NCI-H1694 treated with DMSO at 0.1 percent for 48 hours (cell line): Measurements from ENCODE around the gene TMC3.

Experiments
- DNase-seq: peaks from one replicate; lab custom pipeline; 2025; lab: John Stamatoyannopoulos, UW

Gene TMC3

DNA sequence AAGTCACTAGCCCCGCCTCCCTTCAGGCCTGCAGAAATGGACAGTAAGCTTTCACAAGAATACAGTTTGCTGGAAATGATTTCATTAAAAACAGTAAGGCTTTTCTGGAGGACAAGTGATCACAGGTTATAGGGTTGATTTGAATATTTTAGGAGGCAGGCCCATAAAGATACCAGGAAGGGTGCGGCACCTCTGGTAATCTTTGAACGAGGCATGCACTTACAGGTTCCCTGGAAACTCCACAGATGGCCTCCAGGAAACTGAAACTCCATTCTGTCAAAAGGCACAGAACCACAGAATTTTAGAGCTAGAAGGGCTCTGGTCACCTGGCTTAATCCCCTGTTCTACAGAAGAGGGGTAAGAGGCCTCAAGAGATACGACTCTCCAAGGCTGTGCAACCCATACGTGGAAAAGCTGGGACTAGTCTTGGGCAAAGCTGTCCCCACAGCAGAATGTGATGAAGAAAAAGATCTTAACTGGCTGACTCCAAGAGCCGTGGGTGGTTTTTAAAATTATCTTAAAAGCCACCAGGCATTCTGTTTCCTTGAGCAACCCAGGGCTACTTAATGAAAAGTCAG, 51.2 kb downstream of the TMC3 start:
- no peak for DNase-seq

DNA sequence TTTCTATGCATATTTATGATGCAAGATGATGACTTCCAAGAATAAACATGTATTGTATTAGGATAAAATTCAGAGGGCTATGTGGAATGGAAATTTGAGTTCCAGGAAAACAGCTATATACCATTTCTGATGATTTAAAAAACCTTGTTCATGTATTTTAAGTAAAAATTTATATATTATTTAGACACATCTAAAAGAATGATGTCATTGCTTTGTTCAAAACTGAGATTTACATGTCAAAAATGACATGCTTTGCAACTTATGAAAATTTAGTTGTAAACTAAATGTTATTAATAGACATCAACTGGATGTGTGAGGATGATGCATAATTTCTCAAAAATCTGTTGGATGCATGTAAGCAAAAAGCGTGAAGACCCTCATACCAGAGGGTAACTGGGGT, 52.3 kb downstream of the TMC3 start:
- no peak for DNase-seq

DNA sequence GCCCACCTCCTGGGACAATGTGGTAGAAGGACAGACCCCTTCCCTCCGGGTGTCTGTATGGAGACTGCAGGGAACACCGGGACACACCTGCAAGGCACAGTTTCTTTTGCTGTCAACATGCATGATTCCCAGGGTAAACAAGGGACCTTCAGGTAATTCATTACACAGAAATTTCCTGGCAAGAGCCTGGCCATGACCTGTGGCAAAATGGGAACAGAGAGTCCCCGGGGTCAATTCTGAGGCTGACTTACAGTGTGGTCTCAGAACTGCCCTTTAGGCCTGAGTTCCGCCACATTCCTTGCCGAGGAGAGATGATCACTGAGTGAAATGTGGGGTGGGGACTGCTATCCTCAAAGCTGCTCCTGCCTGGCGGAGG, 56.4 kb downstream of the TMC3 start:
- DNase-seq = no peak

DNA sequence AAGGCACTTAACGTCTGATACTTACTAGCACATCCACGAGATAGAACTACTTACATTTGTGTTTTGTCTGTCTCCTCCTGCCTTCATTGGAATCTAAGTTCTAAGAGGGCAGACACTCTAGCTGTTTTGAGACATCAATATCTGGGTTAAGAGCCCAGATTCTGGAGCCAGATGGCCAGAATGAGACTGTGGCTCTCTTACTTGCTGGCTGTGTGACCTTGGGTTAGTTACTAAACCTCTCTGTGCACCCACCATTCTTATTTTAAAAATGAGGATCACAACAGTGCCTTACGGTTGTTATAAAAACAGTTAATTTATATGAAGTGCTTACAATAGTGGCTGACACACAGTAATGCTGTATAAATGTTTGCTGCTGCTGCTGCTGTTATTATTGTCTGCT, 57.7 kb downstream of the TMC3 start:
- DNase-seq = no peak

DNA sequence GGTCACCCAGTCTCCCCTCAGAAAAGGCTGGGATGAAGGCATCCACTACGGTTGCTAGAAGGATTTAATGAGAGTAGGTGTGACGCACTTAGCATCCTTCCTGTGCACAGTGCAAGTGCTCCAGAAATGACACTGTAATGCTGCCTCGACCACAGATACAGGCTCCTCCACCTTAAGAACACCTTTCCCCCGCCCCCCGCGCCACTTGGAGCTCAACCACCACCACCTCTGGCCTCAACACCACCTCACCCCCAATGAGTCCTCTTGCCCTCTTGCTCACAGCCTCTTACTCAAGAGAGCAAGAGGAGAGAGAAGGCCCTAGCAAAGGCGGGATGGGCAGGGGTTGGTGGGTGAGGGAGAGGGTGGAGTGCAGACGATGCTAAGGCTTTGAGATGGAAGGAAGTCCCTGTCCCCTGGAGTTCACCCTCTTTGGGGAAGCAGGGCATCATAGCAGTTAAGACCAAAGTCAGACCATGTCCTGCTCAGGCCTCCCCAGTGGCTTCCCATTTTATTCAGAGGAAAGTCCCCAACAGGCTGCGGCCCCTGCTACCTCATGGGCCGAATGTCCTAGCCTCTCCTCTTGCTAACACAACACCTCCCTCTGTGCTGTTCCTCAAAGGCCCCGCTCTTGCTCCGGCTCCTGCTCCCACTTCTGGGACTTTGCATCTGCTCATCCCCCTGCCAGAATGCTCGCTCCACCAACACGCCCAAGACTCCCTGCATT, 58.4 kb downstream of the TMC3 start:
- DNase-seq = no peak

DNA sequence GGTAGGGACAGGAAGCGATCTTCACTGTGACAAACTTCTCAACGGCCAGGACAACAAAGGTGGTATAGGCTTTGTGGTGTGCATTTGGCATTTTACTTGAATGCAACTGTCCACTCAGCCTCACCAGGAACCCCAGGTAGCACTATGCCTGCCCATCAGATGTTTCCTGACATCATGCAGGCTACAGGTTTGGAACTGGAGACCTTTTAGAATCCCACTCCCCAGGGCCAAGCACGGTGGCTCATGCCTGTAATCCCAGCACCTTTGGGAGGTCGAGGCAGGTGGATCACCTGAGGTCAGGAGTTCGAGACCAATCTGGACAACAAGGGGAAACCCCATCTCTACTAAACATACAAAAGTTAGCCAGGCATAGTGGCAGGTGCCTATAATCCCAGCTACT, 59.6 kb downstream of the TMC3 start:
- no peak for DNase-seq

DNA sequence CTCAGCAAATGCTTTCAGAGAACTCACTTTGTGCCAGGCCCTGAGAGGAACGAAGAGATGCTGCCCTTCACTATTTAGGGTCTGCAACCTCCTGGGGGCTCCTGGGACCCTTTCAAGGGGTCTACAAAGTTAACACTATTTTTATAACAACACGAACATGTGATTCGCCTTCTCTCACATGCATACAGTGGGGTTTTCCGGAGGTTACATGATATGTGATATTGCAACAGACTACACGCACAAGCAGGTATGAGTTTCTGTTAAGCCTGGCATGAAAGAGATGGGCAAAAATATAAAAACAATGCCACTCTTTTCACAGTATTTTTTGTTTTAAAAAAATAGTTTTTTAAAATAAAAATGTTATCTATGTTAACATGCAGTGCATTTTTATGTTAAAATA, 60.3 kb downstream of the TMC3 start:
- DNase-seq = no peak

DNA sequence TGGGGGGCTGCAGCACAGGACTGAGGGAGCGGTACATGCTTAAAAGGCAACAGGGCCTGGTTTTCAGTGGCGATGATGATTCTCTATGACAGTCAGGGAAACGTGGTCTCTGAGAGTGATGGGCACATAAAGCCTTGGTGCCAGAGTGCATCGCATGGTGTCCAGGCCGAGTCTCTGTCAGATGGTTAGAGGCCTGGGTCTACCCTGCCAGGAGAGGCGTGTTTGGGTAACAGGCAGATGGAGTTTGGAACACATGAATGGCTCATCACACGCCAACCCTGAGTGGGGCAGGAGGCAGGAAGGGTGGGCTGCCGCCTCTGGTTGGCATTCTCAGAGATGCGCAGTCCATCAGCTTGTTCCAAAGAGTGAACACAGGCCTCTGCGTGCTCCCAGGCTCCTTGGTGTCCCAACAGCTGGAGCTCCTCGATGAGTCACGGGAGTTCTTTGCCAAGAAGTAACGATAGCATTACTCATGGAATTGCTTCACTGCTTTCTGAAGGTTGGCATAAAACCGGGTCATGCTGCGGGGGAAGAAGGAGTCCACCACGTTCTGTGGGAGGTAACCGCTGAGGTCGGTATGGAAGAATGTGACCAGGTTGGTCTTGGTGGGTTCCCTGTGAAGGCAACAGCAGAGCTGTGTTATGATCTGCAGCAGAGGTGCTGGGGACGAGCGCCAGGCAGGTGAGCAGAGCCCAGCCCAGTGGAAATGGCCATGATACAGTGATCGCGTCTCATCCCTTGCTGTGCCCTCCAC, 61.0 kb downstream of the TMC3 start:
- DNase-seq = no peak

DNA sequence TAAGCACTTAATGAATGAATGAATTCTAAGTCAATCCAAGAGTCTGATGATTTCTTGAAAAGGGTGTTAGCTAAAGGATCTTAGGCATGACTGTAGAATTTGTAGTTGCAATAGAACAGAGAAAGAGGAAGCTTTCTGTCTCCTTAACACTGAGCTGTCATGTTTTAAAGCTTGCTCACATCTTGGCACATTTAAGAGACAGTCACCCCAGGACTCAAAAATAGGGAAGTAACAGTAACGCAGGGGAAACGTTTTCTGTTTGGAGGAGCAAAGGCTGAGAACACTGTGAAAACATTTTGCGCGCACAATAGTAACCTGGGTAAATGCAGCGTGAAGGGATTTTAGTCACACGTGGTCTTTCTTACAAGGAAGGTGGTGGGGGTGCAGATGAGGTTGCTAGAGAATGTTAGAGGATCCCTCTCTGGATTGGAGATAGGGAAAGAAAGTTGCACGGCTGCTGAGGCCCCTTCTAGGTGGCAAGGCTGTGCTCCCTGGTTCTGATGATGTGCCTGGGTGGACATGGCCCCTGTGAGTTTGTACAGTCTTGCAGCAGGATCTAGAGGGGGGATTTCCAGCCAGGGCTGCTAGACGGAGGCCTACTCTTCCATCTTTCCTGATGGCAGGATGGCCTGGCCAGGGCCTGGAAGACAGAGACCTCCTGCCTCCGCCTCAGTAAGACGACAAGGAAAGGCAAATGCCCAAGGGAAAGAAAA, 62.1 kb downstream of the TMC3 start:
- no peak for DNase-seq

DNA sequence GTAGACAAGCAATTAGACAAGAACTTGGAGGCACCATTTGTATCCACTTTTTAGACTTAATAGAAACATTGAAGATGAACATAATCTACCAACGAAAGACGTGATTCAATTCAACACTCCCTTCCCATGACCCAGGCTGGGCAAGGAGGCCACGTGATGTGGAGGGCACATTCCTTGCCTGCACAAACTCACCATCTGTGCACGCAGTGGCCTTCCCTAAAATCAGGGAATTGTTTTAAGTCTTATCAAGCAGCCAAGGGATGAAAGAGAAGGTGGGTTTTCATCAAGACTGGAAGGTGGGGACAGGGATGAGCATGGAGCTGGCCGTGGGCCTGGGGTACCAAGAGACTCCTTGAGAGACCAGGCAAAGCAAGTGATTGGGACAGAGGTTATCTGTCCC, 63.5 kb downstream of the TMC3 start:
- DNase-seq = no peak

DNA sequence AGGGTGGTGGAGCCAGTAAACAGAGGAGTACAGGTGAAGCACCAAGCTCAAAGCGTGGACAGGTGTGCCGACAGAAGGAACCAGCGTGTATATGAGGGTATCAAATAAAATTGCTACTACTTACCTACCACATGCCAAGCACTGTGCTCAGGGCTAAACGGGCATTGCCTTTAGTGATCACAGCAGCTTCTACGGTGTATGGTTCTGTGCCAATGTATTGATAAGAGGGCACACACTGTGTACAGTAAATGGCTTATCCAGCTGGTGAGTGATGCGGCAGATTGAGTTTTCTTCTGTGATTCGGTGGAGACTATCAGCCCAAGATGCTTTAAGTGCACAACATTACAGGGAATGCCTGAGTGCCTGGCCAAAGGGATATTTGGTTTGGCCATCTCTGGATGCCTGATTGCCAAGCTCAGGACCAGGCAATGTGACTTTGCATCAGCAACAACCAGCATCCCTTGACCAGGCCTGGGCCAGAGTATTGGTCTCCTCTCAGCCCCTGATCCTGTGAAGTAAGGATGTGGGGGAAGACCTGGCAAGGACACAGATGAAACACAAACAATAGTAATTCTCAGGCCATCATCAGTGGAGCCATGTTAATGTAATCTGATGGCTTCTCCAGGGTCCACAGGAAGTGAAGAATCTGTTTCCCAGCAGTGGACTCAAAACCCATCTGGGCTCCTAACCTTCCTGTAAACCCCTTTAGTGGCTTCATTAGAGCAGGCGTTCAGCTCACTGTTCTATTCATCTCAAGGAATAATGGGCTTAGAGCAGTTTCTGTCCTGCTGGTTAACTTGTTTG, 64.2 kb downstream of the TMC3 start:
- DNase-seq = no peak

DNA sequence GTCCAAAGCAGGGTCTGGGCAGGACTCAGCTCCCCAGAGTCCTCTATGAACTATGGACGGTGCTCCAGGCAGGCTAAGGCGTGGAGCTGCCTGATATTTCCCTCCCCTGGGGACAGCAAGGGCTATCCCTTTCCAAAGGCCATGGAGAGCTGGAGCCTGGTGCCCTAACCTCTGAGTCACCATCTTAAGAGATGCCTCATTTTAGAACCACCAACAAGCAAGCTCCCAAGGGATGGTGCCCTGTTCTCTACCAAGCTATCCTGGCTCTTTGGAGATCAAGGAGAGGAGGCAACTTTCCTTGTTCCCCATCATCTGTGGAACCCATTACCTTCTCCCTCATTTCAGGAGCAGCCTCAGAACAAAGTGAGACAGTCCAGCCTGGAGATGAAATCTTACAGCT, 65.8 kb downstream of the TMC3 start:
- DNase-seq = no peak

DNA sequence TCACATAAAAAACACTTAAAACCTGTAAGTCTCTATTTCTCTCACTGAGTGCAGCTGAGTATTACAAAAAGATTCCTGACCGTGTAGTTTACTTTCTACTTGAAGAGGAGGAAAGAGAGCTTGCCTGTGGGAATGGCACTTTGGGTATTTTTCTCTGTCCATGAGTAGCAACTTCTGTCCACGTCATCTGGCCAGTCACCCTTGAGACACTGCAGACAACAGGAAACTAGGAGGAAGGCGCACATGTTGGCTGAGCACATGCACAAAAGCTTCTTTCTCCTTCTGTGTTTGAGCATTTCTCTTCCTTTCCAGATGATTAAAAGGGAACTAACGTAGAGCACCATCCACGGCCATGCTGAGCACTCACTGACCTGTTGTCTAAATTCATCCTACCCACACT, 69.8 kb downstream of the TMC3 start:
- no peak for DNase-seq

DNA sequence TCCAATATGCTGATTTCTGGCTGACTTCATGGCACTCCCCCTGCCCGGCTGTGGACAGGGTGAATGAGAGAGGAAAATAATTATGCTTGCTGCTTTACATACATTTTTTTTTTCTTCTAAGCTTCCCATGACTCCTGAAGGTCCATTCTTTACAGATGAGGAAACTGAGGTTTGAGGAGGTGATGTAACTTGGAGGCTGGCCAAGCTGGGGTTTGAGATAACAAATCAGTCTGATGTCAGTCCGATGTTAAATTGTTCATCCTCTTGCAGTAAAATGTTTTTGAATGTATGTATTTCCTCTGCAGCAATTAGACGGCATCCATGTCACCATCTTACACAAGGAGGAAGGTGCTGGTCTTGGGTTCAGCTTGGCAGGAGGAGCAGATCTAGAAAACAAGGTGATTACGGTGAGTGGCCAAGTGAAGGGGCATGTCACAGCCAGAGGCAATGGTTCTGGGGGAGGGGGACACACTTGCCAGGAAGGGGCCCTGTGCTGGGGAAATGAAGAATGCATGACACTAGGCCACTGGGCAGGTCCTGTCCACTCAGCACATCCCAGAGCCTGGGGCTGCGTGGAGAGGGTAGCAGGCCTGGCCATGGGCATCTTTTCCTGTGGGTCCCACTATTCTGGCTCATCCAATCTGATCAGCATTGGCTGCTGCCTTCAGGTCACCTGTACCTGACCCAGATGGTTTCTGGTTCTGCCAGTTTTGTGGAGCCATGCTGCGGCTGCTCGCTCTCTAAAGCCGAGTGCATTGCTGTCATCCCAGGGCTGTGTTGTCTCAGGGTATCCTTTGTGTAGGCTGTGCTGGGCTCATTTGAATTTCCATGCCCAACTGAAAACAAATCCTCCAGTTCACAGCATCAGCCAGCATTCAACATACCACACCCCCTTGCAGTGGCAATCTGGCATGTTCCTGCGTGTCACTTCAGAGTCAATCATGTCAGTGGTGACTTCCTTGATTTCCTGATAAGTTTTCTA, 70.5 kb downstream of the TMC3 start:
- no peak for DNase-seq

DNA sequence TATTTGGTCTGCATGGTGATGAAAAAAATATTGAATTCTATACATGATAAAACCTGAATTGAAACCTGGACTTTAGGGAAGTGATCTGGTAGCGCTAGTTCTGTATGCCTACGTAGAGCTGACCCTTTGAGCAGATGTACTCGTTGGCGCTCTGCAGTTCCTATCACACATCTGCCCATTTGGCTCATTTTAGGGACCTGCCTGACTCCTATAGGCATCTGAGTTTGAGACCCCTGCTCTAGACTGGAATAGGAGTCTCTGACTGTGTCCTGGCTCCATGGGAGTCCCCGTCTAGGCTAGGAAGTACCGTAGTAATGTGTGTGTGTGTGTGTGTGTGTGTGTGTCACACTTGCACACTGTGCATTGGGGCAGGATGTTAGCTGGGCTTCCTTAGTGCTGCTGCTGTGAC, 71.3 kb downstream of the TMC3 start:
- DNase-seq = no peak

DNA sequence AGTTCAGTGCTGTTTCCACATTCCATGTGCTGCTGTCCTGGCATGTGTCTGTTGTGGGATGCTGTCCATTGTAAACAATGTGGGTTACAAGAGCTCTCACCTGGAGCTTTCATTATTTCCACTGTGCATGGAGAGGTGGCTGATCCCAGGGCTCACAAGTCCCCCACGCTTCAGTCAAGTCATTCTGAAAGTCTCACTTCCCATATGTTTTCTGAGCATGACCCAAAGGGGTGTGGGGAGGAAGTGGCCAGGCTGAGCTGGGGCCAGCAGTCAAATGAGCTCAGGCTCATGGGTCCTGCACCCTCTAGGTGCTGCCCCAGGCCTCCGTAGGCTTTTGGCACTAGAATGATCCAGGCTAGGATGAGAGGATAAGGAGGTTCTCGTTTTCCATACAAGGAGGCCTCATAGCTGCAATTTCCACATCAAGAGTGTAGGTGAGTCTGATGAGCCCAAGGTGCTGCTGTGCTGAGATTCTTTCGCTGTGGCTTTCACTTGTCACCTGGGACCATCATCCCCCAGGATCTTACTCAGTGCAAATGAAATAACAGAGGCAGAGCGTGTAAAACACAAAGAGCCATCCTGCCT, 72.1 kb downstream of the TMC3 start:
- no peak for DNase-seq

DNA sequence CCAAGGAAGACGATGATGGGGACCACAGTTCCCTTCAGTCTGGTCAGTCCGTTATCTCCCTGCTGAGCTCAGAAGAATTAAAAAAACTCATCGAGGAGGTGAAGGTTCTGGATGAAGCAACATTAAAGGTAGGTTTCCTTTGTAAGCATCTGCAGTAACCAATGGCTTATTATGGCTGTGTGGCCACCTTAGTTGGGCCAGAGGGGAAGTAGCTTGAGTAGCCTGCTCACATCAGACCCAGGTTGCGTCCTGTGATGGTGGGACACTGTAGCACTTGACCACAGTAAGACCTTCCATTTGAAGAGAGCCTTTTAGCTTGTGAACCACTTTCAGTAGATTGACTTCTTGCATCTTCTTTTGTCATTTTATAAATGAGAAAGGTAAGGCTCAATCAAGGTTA, 72.6 kb downstream of the TMC3 start:
- DNase-seq = no peak

DNA sequence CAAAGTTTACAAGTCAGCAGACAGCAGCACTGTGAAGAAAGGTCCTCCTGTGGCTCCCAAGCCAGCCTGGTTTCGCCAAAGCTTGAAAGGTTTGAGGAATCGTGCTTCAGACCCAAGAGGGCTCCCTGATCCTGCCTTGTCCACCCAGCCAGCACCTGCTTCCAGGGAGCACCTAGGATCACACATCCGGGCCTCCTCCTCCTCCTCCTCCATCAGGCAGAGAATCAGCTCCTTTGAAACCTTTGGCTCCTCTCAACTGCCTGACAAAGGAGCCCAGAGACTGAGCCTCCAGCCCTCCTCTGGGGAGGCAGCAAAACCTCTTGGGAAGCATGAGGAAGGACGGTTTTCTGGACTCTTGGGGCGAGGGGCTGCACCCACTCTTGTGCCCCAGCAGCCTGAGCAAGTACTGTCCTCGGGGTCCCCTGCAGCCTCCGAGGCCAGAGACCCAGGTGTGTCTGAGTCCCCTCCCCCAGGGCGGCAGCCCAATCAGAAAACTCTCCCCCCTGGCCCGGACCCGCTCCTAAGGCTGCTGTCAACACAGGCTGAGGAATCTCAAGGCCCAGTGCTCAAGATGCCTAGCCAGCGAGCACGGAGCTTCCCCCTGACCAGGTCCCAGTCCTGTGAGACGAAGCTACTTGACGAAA, 74.3 kb downstream of the TMC3 start:
- DNase-seq = no peak

DNA sequence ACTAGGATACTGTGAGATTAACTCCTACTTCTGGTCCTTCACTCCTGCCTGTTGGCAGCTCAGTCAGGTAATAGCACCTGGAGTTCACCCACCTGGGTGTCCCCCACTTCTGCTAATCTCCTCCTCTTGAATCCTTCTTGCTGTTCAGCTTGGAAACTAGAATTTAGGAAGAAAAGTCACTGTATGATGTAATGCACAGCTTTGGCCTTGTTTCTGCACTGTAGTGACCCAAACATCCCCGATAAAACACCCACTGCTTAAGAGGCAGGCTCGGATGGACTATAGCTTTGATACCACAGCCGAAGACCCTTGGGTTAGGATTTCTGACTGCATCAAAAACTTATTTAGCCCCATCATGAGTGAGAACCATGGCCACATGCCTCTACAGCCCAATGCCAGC, 74.9 kb downstream of the TMC3 start:
- DNase-seq = no peak

DNA sequence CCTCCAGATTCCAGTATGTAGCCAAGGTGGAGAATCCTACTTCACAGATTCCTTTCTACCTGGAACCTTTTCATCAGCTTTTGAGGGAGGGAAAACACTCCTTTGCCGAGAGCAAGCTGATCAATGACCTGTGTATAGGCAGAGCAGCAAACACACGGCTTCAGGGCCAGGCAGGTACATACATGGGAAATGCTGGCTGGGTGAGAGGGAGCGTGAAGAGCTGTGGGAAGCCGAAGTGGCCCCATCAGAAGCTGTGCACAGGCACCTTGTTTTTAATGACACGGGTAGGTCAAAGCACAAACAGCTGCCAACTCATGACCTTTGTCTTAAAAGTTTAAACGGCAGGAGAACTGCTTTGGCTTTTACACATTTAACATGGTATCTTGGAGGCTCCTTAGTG, 75.4 kb downstream of the TMC3 start:
- no peak for DNase-seq
